SKM-1 (cell line): ENCODE results near the gene KCNJ12.
"Not testable (repeated sequence)": the region's sequence is repeated elsewhere in the genome, so short reads cannot be mapped to it uniquely, and the experiment has no call there.

Experiments
- DNase-seq: peaks from one replicate; lab custom pipeline; 2025; ENCODE audit not compliant: unreplicated experiment; lab: John Stamatoyannopoulos, UW

The KCNJ12 gene

GRCh38 chr17:21382560-21383495 is 6.7 kb downstream of the KCNJ12 start:
- DNase-seq: no peak

GRCh38 chr17:21385281-21385845 is 9.2 kb downstream of the KCNJ12 start:
- DNase-seq: no peak

- no peak for DNase-seq
Measured at GRCh38 chr17:21387616-21388015, 11.5 kb downstream of the KCNJ12 start.

GRCh38 chr17:21388066-21388465 is 11.9 kb downstream of the KCNJ12 start:
- no peak for DNase-seq

GRCh38 chr17:21388944-21389343 is 12.8 kb downstream of the KCNJ12 start:
- no peak for DNase-seq

GRCh38 chr17:21389394-21389793 is 13.2 kb downstream of the KCNJ12 start:
- DNase-seq: no peak

- DNase-seq: no peak
Measured at GRCh38 chr17:21390294-21390693, 14.1 kb downstream of the KCNJ12 start.

GRCh38 chr17:21392266-21392665 is 16.1 kb downstream of the KCNJ12 start:
- DNase-seq: no peak

- no peak for DNase-seq
Measured at GRCh38 chr17:21394265-21394664, 18.1 kb downstream of the KCNJ12 start.

- DNase-seq: no peak
Measured at GRCh38 chr17:21395764-21396163, 19.6 kb downstream of the KCNJ12 start.

GRCh38 chr17:21396237-21396636 is 20.1 kb downstream of the KCNJ12 start:
- no peak for DNase-seq

GRCh38 chr17:21397341-21398190 is 21.4 kb downstream of the KCNJ12 start:
- no peak for DNase-seq

- DNase-seq: no peak
Measured at GRCh38 chr17:21399474-21400186, 23.5 kb downstream of the KCNJ12 start.

- DNase-seq: not testable (repeated sequence)
Measured at GRCh38 chr17:21400187-21400569, 24.0 kb downstream of the KCNJ12 start.

GRCh38 chr17:21400816-21401593 is 24.8 kb downstream of the KCNJ12 start:
- no peak for DNase-seq

GRCh38 chr17:21402166-21402571 is 26.0 kb downstream of the KCNJ12 start:
- not testable (repeated sequence) for DNase-seq

GRCh38 chr17:21402926-21403325 is 26.8 kb downstream of the KCNJ12 start:
- DNase-seq: not testable (repeated sequence)

GRCh38 chr17:21404106-21404505 is 27.9 kb downstream of the KCNJ12 start:
- not testable (repeated sequence) for DNase-seq

GRCh38 chr17:21404539-21404938 is 28.4 kb downstream of the KCNJ12 start:
- DNase-seq: not testable (repeated sequence)
